Pancreas (tissue), 10 donors: Measurements from ENCODE around the gene INPP5A. TPM values are rescaled to one million over a fixed set of nuclear protein-coding genes. Genes with fewer than 3 reads are reported as not detected.
"Not testable (repeated sequence)": the region's sequence is repeated elsewhere in the genome, so short reads cannot be mapped to it uniquely, and the experiment has no call there.

ENCODE experiments used
- ATAC-seq, 4 donors: fragments of 200-7000 bp; cut with Tn5 transposase; one replicate each; pipeline versions ENCODE4 v1.8.0 to v1.9.1; 2020; ENCODE audit warnings: mild to moderate bottlenecking in 4 of 4, moderate library complexity in 4 of 4
- DNase-seq, 6 donors: peaks; one replicate each; pipeline ENCODE4 v3.0.0-alpha.2; 2020
- FAIRE-seq: peaks from 2 replicates; lab custom pipeline; 2012; peaks lifted over from hg19 to GRCh38; lab: Jason Lieb, UNC
- H3K27ac ChIP-seq, 4 donors: fragments of 200-600 bp; sonication (generic); 1 replicate in 3 of 4; 2 replicates in 1 of 4; pipeline versions ENCODE4 v1.5.0 to v1.8.0; 2020
- H3K27me3 ChIP-seq, 4 donors: fragments of 200-600 bp; one replicate each; pipeline ENCODE4 v1.8.0; 2021
- H3K36me3 ChIP-seq, 3 donors: fragments of 200-600 bp; sonication (generic) in 1 of 3; one replicate each; pipeline versions ENCODE4 v1.5.0 to v1.8.0; 2020 to 2021
- H3K4me1 ChIP-seq, 3 donors: fragments of 200-600 bp; one replicate each; pipeline ENCODE4 v1.8.0; 2021
- H3K4me3 ChIP-seq, 4 donors: fragments of 200-600 bp; sonication (generic) in 2 of 4; one replicate each; pipeline versions ENCODE4 v1.5.0 to v1.8.0; 2020 to 2021
- H3K9me3 ChIP-seq, 4 donors: fragments of 200-600 bp; one replicate each; pipeline ENCODE4 v1.8.0; 2021
- WGBS, 2 donors: extraction: QIAGEN DNeasy Blood & Tissue Kit; methylation state at CpG; one replicate each; pipeline ENCODE4 v1.1.7; 2013; 5-methylcytosine and 5-hydroxymethylcytosine counted together
- intact Hi-C, 3 donors: fragments of 100-400 bp; cut with DNase I; formaldehyde crosslinking; loops; one replicate each; pipeline versions ENCODE4 v1.11.1 to v1.14.2; 2022
- polyA plus RNA-seq, 2 donors: library from polyadenylated mRNA; stranded (reverse); fragments of 200-250 nt; gene quantifications; one replicate each; pipeline ENCODE4 v1.2.3, GENCODE V29; 2013
- total RNA-seq, 6 donors: library from RNA; stranded (reverse); fragmentation: NEBNext Ultra II Directional in 4 of 6; extraction: Animal tissue kit (Norgen Biotek cat#: 25700) in 4 of 6; gene quantifications; one replicate each; pipeline versions ENCODE4 v1.2.1 to v1.2.4, GENCODE V29; 2021 to 2023
- TF ChIP-seq, protein P1 (sequence below), 4 donors: fragments of 200-600 bp; sonication (generic) in 3 of 4; IDR thresholded peaks; one replicate each; pipeline versions ENCODE4 v1.5.0 to v1.8.0; 2021; ENCODE audit warnings: antibody characterized with exemption in 4 of 4
- donor health status: healthy with polysubstance abuse.
- donor health status: DM: no; HTN: no; CAD: no; lungs with moderate emphysema.
- donor health status: DM: no; HTN: no; CAD: no.
- donor health status: control.
- donor health status: control.
- donor health status: Bipolar disorder and iron deficiency.
- donor health status: DM: yes; HTN: yes; CAD: no.
- donor health status: DM: no; HTN: no; CAD: no.
- donor health status: DM: no; HTN: no; CAD: no.
- donor health status: DM: yes; HTN: yes; CAD: no.

The INPP5A gene
- total and polyA plus RNA-seq, 8 donors: 5.9 to 15.6 (median 11.3) TPM

DNA sequence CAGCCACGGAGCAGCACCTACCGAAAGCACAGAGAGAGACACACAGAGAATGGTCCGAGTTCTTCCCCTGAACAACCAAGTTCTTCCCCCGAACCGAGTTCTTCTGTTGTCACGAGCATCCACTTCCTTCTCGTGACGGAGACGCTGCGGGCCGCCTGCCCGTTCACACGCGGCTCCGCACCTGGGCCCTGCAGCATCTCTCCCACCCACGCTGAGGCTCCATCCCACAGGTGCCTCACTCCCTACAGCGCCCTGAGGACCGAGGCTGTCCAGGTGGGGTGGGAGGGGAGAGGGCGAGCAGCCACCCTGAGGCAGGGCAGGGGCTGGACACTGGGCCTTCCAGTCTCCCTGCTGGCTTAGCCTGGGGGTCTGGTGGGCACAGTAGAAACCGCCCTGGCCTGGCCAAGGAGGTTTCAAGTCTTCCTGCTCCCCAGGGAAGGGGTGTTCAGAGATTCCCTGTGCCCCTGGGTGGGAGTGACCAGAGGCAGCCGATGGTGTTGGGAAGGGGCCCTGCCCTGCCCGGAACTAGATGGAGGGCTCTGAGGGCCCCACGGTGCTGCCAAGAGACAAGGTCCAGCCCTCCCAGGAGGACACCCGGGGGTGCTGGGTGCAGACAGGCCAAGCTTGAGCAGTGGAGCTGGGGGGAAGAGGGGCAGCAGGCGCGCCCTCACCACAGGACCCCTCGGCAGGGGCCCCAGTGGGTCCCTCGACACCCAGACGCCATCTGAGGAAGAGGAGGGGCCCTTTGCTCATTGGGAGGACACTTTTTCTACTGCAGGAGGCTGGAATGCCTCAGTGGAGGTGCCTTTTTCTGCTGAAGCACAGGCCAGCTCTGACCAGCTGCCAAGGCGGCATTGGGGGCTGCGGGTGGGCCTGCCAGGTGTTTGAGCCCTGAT, 253.6 kb downstream of the INPP5A start:
- ATAC-seq: no peak
- DNase-seq: no peak
- peaks cover 0 to 3% (median 0%) of the 10 kb centered on the region in 3 donors for H3K4me1 ChIP-seq
- H3K9me3 ChIP-seq: no peaks in the 10 kb centered on the region
- intact Hi-C loops: no loop called here
- FAIRE-seq: no peak
- H3K4me3 ChIP-seq: no peak overlapping the region
- H3K27me3 ChIP-seq: peaks cover 0 to 25% (median 11%) of the 10 kb centered on the region in 4 donors
- no peaks in the 10 kb centered on the region for H3K36me3 ChIP-seq
- H3K27ac ChIP-seq: no peak overlapping the region
- TF ChIP-seq, protein P1, sequence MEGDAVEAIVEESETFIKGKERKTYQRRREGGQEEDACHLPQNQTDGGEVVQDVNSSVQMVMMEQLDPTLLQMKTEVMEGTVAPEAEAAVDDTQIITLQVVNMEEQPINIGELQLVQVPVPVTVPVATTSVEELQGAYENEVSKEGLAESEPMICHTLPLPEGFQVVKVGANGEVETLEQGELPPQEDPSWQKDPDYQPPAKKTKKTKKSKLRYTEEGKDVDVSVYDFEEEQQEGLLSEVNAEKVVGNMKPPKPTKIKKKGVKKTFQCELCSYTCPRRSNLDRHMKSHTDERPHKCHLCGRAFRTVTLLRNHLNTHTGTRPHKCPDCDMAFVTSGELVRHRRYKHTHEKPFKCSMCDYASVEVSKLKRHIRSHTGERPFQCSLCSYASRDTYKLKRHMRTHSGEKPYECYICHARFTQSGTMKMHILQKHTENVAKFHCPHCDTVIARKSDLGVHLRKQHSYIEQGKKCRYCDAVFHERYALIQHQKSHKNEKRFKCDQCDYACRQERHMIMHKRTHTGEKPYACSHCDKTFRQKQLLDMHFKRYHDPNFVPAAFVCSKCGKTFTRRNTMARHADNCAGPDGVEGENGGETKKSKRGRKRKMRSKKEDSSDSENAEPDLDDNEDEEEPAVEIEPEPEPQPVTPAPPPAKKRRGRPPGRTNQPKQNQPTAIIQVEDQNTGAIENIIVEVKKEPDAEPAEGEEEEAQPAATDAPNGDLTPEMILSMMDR (IDR thresholded peaks at IDR 0.05): no peak
- WGBS, 2 donors: 40 to 46% methylated on average over 29 to 31 of the region's 31 CpGs

DNA sequence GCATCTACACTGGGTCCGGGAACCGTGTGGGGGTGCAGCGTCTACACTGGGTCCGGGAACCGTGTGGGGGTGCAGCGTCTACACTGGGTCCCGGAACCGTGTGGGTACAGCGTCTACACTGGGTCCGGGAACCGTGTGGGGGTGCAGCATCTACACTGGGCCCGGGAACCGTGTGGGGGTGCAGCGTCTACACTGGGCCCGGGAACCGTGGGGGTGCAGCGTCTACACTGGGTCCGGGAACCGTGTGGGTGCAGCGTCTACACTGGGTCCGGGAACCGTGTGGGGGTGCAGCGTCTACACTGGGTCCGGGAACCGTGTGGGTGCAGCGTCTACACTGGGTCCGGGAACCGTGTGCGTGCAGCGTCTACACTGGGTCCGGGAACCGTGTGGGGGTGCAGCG, 254.5 kb downstream of the INPP5A start:
- intact Hi-C loops, H3K4me3 ChIP-seq, H3K36me3 ChIP-seq, DNase-seq, FAIRE-seq, H3K9me3 ChIP-seq, H3K4me1 ChIP-seq, H3K27ac ChIP-seq, ATAC-seq: not testable (repeated sequence)
- 84 to 89% methylated on average over 33 of the region's 33 CpGs for WGBS, 2 donors
- peaks cover 0 to 18% (median 7%) of the 10 kb centered on the region in 4 donors for H3K27me3 ChIP-seq

DNA sequence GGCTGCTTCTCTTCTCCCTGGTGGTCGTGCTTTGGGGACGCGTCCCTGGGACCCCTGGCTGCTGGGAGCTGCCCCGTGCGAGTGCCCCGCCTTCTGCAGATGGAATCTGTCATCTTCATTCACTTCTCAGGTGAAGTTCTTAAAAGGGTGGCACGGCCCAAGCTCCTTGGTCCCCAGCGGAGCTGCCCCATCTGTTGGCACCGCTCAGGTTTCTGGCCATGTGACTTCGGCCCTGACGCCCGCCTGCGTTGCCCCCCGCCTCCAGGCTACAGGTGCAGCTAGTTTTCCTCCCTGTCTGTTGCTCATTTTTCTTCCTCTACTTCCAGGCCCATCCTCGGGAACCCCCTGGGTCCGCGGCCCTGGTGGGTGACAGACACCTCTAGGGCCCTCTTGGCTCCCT, 255.2 kb downstream of the INPP5A start:
- ATAC-seq: no peak
- Histone ChIP-seq H3K4me1 (no peaks in the 10 kb centered on the region), H3K27ac (no peak overlapping the region), H3K9me3 (no peaks in the 10 kb centered on the region), H3K27me3 (peaks cover 0 to 13% (median 4%) of the 10 kb centered on the region in 4 donors), H3K36me3 (no peaks in the 10 kb centered on the region), H3K4me3 (no peak overlapping the region)
- intact Hi-C loops: no loop called here
- WGBS, 2 donors: 70 to 81% methylated on average over 17 of the region's 17 CpGs
- no peak for DNase-seq
- no peak for FAIRE-seq
- TF ChIP-seq, protein P1 (IDR thresholded peaks at IDR 0.05): no peak

DNA sequence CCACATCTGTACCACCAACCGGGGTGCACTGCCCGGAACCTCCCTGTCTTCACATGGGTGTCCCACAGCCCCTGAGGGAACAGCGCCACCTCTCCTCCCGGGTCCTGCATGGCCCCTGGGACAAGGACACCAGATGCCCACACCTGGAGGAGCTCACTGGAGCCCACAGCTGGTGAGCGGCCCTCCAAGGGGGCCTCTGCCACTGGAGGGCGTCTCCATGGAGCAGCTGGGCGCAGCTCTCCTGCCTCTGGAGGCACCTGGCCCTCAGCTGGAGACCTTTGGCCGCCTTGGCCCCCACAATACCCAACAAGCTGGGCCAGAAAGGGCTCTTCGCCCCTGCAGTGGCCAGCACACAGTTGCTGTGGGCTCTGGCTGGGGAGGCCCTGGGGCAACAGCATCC, 255.6 kb downstream of the INPP5A start:
- 82 to 86% methylated on average over 9 of the region's 9 CpGs for WGBS, 2 donors
- intact Hi-C loops: no loop called here
- no peak overlapping the region for H3K4me3 ChIP-seq
- no peak for FAIRE-seq
- DNase-seq: no peak
- no peaks in the 10 kb centered on the region for H3K36me3 ChIP-seq
- peaks cover 0 to 9% (median 2%) of the 10 kb centered on the region in 4 donors for H3K27me3 ChIP-seq
- no peaks in the 10 kb centered on the region for H3K9me3 ChIP-seq
- no peaks in the 10 kb centered on the region for H3K4me1 ChIP-seq
- no peak overlapping the region for H3K27ac ChIP-seq
- ATAC-seq: no peak
- TF ChIP-seq, protein P1 (IDR thresholded peaks at IDR 0.05): no peak

DNA sequence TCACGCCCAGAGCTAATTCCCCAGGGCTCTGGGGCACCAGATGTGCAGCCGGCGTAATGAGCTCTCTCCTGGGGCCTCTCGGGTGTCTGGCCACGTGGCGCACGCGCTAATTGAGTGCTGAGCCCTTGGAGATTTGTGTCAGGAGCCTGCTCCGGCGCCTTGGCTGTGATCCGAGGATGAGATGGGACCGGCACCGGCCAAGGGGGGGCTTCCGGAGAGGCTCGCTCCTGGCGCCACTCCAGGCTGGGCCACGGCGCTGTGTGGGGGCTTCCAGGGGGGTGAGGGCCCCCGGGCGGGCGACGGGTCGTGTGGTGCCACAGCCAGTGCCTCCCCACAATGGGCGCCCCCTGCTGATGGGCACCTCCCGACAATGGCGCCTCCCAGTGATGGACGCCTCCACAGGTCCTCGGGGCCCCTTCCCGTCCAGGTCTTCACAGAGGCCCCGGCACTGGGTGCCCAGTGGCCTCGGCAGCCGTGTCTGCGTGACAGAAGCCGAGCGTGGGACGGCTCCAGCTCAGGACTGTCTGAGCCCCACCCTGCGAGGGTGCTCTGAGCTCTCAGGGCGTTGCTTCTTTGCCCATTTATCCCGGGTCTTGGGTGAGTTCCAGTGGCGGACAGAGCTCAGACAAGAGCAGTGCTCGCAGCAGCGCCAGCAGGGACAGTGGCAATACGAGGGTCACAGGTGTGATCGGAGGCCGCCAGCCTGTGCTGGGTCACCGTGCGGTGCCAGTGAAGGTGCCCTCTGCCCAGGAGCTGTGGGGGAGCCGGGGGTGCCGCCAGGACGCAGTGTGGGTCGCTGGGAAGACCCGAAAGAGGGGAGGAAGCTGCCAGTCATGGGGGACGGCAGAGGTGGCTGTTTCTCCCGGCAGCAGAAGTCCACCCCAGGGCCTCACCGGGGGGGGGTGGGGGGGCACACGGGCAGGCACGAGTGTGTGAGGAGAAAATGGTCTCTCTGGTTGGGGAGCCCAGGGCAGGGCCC, 256.6 kb downstream of the INPP5A start:
- intact Hi-C loops: no loop called here
- DNase-seq: peak in 1 of 6 donors; percentile 67
- Histone ChIP-seq H3K27ac (no peak overlapping the region), H3K4me3 (no peak overlapping the region), H3K27me3 (peaks cover 0 to 1% (median 0%) of the 10 kb centered on the region in 4 donors), H3K4me1 (no peaks in the 10 kb centered on the region), H3K9me3 (no peaks in the 10 kb centered on the region), H3K36me3 (no peaks in the 10 kb centered on the region)
- TF ChIP-seq, protein P1 (IDR thresholded peaks at IDR 0.05): no peak
- ATAC-seq: peak in 2 of 4 donors; percentile 33 to 44
- WGBS, 2 donors: 58 to 67% methylated on average over 55 to 57 of the region's 57 CpGs
- no peak for FAIRE-seq
